Activated T-cell treated with anti-CD3 and anti-CD28 coated beads, Interleukin-2, amount 50 U/mL, for 4 hours (primary cell): ENCODE measurements around the gene DPAGT1. TPM values are rescaled to one million over a fixed set of nuclear protein-coding genes. Genes with fewer than 3 reads are reported as not detected.
"Not testable (repeated sequence)": the region's sequence is repeated elsewhere in the genome, so short reads cannot be mapped to it uniquely, and the experiment has no call there.

Experiments
- ATAC-seq, 2 donors: fragments of 200-7000 bp; cut with Tn5 transposase; one replicate each; pipeline ENCODE4 v1.10.0; 2021
- DNase-seq: peaks from one replicate; pipeline ENCODE4 v3.0.0-alpha.2; 2020
- H3K27me3 Mint-ChIP-seq: one replicate; pipeline ENCODE4 v1.8.0; 2021; ENCODE audit warnings: low read depth, mixed read lengths
- H3K36me3 Mint-ChIP-seq: one replicate; pipeline ENCODE4 v1.8.0; 2022; ENCODE audit warnings: mixed read lengths; ENCODE audit not compliant: insufficient read depth
- H3K4me1 Mint-ChIP-seq: one replicate; pipeline ENCODE4 v1.8.0; 2021; ENCODE audit warnings: low read depth, mixed read lengths
- H3K4me3 Mint-ChIP-seq: one replicate; pipeline ENCODE4 v1.8.0; 2021; ENCODE audit warnings: mild to moderate bottlenecking, moderate library complexity, mixed read lengths
- H3K9me3 Mint-ChIP-seq: one replicate; pipeline ENCODE4 v1.8.0; 2021; ENCODE audit warnings: mixed read lengths
- total RNA-seq, 3 donors: library from RNA; stranded (reverse); gene quantifications; one replicate each; pipeline ENCODE4 v1.2.1, GENCODE V29; 2021

DPAGT1 gene
- total RNA-seq, result 10 to 100 TPM; 53.9 to 61.0 (median 60.9) TPM

- Mint-ChIP-seq H3K36me3 (peaks cover 14% of the 10 kb centered on the region), H3K27me3 (no peaks in the 10 kb centered on the region), H3K4me1 (peaks cover 38% of the 10 kb centered on the region), H3K4me3 (peak within 1 kb of the TSS; percentile 91), H3K9me3 (no peaks in the 10 kb centered on the region)
- DNase-seq, result peak; percentile 78
- ATAC-seq, result peak; percentile 88 to 90
These were observed at the start of gene DPAGT1 for GRCh38 chr11:119101759-119102423. Gene DPAGT1 (minus strand): TSS chr11:119101853. CDS start chr11:119101655, 198 bp downstream.

GRCh38 chr11:119149786-119150275, 48.2 kb upstream of the DPAGT1 start:
- peak overlapping the region; percentile 48 for H3K4me3 Mint-ChIP-seq
- H3K4me1 Mint-ChIP-seq, result peaks cover 7% of the 10 kb centered on the region
- DNase-seq, result no peak
- peaks cover 32% of the 10 kb centered on the region for H3K27me3 Mint-ChIP-seq
- H3K9me3 Mint-ChIP-seq, result no peaks in the 10 kb centered on the region
- ATAC-seq, result no peak
- H3K36me3 Mint-ChIP-seq, result no peaks in the 10 kb centered on the region

- DNase-seq (peak; percentile 22), ATAC-seq (peak; percentile 75 to 80)
- Mint-ChIP-seq H3K4me3 (peak within 1 kb of the TSS; percentile 77), H3K27me3 (peaks cover 34% of the 10 kb centered on the region), H3K36me3 (no peaks in the 10 kb centered on the region), H3K4me1 (peaks cover 7% of the 10 kb centered on the region), H3K9me3 (no peaks in the 10 kb centered on the region)
These were observed 47.5 kb upstream of the DPAGT1 start, which contains the start of gene ABCG4 for GRCh38 chr11:119149018-119149785. Gene ABCG4 (plus strand): TSS chr11:119149052. CDS start chr11:119149966, 914 bp downstream.

DNA sequence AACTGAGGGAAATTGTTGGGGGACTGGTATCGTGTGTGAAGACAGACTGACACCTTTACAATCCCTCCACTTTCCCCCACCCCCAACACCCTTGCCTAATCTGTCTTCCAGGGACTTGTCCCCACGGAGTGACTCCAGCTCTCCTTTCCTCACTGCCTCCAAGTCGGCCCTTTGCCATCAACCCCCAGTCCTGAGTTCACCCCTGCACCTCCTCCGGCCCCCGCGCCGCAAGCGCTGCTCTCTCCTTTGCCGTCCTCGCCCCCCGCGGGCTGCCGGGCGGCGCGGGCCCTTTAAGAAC, 47.0 kb upstream of the DPAGT1 start:
- Mint-ChIP-seq H3K9me3 (no peaks in the 10 kb centered on the region), H3K27me3 (peaks cover 36% of the 10 kb centered on the region), H3K4me1 (peaks cover 7% of the 10 kb centered on the region), H3K36me3 (no peaks in the 10 kb centered on the region), H3K4me3 (peak overlapping the region; percentile 77)
- ATAC-seq (no peak), DNase-seq (no peak)

GRCh38 chr11:119147604-119148333, 46.1 kb upstream of the DPAGT1 start:
- ATAC-seq (no peak), DNase-seq (no peak)
- Mint-ChIP-seq H3K27me3 (peaks cover 41% of the 10 kb centered on the region), H3K4me3 (peak overlapping the region; percentile 77), H3K4me1 (peaks cover 7% of the 10 kb centered on the region), H3K9me3 (no peaks in the 10 kb centered on the region), H3K36me3 (no peaks in the 10 kb centered on the region)

DNA sequence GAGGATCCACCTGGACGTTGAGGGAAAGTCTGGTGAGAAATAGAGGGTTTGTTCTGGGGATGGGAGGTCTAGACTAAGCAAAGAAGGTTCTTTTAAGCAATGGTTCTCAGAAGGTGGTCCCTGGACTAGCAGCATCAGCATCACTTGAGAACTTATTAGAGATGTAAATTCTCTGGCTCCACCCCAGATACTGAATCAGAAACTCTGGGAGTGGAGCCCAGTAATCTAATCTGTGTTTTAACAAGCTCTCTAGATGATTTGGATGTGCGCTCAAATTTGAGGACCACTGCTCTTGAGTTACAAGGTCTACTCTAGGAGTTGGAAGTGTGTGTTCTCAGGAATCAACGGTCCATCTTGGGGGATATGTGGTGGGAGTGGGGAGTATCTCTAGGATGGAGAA, 43.9 kb upstream of the DPAGT1 start:
- DNase-seq, result no peak
- ATAC-seq, result no peak
- H3K4me3 Mint-ChIP-seq, result no peak overlapping the region
- H3K27me3 Mint-ChIP-seq, result peaks cover 44% of the 10 kb centered on the region
- H3K9me3 Mint-ChIP-seq, result no peaks in the 10 kb centered on the region
- no peaks in the 10 kb centered on the region for H3K36me3 Mint-ChIP-seq
- peaks cover 7% of the 10 kb centered on the region for H3K4me1 Mint-ChIP-seq

- Mint-ChIP-seq H3K9me3 (no peaks in the 10 kb centered on the region), H3K27me3 (peaks cover 44% of the 10 kb centered on the region), H3K36me3 (no peaks in the 10 kb centered on the region), H3K4me3 (no peak overlapping the region), H3K4me1 (peaks cover 7% of the 10 kb centered on the region)
- ATAC-seq, result no peak
- DNase-seq, result no peak
These were observed 43.3 kb upstream of the DPAGT1 start for GRCh38 chr11:119144825-119145486.

DNA sequence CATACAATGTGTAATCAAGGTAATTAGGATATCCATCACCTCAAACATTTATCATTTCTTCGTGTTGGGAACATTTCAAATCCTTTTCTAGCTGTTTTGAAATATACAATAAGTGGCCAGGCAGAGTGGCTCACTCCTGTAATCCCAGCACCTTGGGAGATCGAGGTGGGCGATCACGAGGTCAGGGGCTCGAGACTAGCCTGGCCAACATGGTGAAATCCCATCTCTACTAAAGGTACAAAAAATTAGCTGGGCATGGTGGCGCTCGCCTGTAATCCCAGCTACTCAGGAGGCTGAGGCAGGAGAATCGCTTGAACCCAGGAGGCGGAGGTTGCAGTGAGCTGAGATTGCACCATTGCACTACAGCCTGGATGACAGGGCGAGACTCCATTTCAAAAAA, 37.6 kb upstream of the DPAGT1 start:
- not testable (repeated sequence) for H3K9me3 Mint-ChIP-seq, H3K36me3 Mint-ChIP-seq, H3K4me3 Mint-ChIP-seq, H3K4me1 Mint-ChIP-seq, ATAC-seq, DNase-seq
- H3K27me3 Mint-ChIP-seq, result peaks cover 15% of the 10 kb centered on the region

DNA sequence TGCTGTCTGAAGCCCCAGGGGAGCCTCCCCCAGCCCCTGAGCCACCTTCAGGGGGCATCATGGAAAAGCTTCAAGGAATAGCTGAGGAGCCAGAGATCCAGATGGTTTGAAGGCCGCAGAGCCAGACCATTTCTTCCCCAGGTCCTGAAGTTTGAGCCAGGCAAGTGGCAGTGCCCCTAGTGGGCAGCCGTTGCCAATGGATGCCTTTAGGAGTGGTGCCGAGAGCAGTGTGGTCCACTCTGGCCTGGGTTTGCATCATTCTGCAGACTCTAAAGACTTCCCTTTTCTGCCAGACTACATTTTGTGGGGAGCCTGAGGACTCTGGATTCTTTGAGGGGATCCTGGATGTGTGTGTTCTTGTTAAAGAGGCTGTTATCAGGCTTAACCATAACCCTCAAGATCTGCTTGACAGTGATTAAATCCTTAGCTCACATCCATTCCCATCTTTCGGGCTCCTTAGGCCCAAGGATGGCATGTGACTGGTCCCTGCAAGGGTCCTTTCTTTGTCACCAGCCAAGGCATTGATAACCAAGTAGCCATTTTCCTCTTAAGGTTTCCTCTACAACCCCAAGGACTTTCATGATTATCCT, 32.8 kb upstream of the DPAGT1 start:
- Mint-ChIP-seq H3K4me3 (no peak overlapping the region), H3K9me3 (no peaks in the 10 kb centered on the region), H3K36me3 (peaks cover 31% of the 10 kb centered on the region), H3K27me3 (peaks cover 5% of the 10 kb centered on the region), H3K4me1 (no peaks in the 10 kb centered on the region)
- ATAC-seq (peak in 1 of 2 donors; percentile 48), DNase-seq (no peak)

DNA sequence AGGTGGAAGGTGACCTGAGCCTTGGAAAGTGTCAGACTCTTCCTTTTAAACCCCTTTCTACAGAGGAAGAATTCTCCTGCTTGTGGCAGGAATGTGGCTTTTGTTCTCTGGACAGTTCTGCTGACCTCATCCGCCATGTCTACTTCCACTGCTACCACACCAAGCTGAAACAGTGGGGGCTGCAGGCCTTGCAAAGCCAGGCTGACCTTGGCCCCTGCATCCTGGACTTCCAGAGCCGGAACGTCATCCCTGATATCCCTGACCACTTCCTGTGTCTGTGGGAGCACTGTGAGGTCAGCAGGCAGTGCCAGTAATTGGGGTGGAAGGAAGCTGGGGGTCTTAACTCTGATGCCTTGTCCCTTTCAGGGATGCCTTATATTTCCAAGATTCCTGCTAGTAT, 29.0 kb upstream of the DPAGT1 start:
- peaks cover 10% of the 10 kb centered on the region for H3K4me1 Mint-ChIP-seq
- H3K36me3 Mint-ChIP-seq, result peaks cover 33% of the 10 kb centered on the region
- no peaks in the 10 kb centered on the region for H3K27me3 Mint-ChIP-seq
- no peaks in the 10 kb centered on the region for H3K9me3 Mint-ChIP-seq
- DNase-seq (no peak), ATAC-seq (no peak)
- H3K4me3 Mint-ChIP-seq, result no peak overlapping the region

- ATAC-seq (no peak), DNase-seq (no peak)
- H3K4me1 Mint-ChIP-seq, result peaks cover 27% of the 10 kb centered on the region
- no peaks in the 10 kb centered on the region for H3K27me3 Mint-ChIP-seq
- H3K36me3 Mint-ChIP-seq, result peaks cover 25% of the 10 kb centered on the region
- H3K9me3 Mint-ChIP-seq, result no peaks in the 10 kb centered on the region
- H3K4me3 Mint-ChIP-seq, result no peak overlapping the region
These were observed 25.1 kb upstream of the DPAGT1 start for GRCh38 chr11:119126675-119127268.

DNA sequence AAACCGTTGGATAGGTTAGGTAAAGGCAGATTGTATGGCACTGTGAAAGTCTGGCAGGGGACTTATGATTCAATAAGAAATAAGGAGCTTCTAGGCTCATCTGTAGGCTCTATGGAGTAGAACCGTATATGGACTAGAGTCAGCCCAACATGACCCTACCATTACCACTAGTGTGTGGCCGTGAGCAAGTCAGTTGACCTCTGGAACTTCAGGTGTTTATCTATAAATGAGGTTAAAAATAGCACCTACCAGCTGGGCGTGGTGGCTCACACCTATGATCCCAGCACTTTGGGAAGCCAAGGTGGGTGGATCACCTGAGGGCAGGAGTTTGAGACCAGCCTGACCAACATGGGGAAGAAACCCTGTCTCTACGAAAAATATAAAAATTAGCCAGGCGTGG, 24.2 kb upstream of the DPAGT1 start:
- H3K9me3 Mint-ChIP-seq, result no peaks in the 10 kb centered on the region
- no peak for ATAC-seq
- H3K27me3 Mint-ChIP-seq, result no peaks in the 10 kb centered on the region
- no peak for DNase-seq
- H3K4me3 Mint-ChIP-seq, result no peak overlapping the region
- peaks cover 18% of the 10 kb centered on the region for H3K36me3 Mint-ChIP-seq
- H3K4me1 Mint-ChIP-seq, result peaks cover 30% of the 10 kb centered on the region

- ATAC-seq (peak in 1 of 2 donors; percentile 5), DNase-seq (no peak)
- no peaks in the 10 kb centered on the region for H3K9me3 Mint-ChIP-seq
- no peaks in the 10 kb centered on the region for H3K27me3 Mint-ChIP-seq
- H3K4me1 Mint-ChIP-seq, result peaks cover 35% of the 10 kb centered on the region
- H3K4me3 Mint-ChIP-seq, result peak overlapping the region; percentile 100
- peaks cover 9% of the 10 kb centered on the region for H3K36me3 Mint-ChIP-seq
These were observed 20.1 kb upstream of the DPAGT1 start for GRCh38 chr11:119121811-119122124.
